Gastrocnemius medialis (tissue), 4 donors: Measurements from ENCODE around the gene FGFRL1. TPM values are rescaled to one million over a fixed set of nuclear protein-coding genes. Genes with fewer than 3 reads are reported as not detected.

Experiments
- ATAC-seq, 2 donors: fragments of 150-250 bp; one replicate each; pipeline ENCODE4 v1.9.1; 2016
- DNase-seq, 2 donors: peaks; one replicate each; pipeline ENCODE4 v3.0.0-alpha.2; 2019
- H3K27ac ChIP-seq, 4 donors: fragments of 200-600 bp; sonication (generic); 1 replicate in 1 of 4; 2 replicates in 3 of 4; pipeline ENCODE4 v1.5.1; 2016 to 2018; ENCODE audit warnings: mild to moderate bottlenecking in 2 of 4, moderate library complexity in 1 of 4
- H3K27me3 ChIP-seq, 3 donors: fragments of 200-600 bp; sonication (generic) in 2 of 3; 1 replicate in 1 of 3; 2 replicates in 2 of 3; pipeline versions ENCODE4 v1.5.1 to v1.6.0; 2016 to 2019; ENCODE audit warnings: mild to moderate bottlenecking in 1 of 3, moderate library complexity in 1 of 3
- H3K36me3 ChIP-seq, 2 donors: fragments of 200-600 bp; sonication (generic) in 1 of 2; one replicate each; pipeline ENCODE4 v1.5.1; 2017 to 2018
- H3K4me1 ChIP-seq, 2 donors: fragments of 200-600 bp; sonication (generic) in 1 of 2; one replicate each; pipeline ENCODE4 v1.5.1; 2016 to 2017; ENCODE audit warnings: mild to moderate bottlenecking in 2 of 2
- H3K4me3 ChIP-seq, 4 donors: fragments of 200-600 bp; sonication (generic) in 3 of 4; 1 replicate in 1 of 4; 2 replicates in 3 of 4; pipeline ENCODE4 v1.5.1; 2016 to 2019; ENCODE audit warnings: mild to moderate bottlenecking in 2 of 4
- H3K9me3 ChIP-seq, 3 donors: fragments of 200-600 bp; sonication (generic) in 2 of 3; 1 replicate in 1 of 3; 2 replicates in 2 of 3; pipeline ENCODE4 v1.5.1; 2016 to 2019
- CTCF ChIP-seq, 5 experiments: fragments of 450-650 bp in 3 of 5; fragments of 200-600 bp in 2 of 5; sonication (generic) in 2 of 5; IDR thresholded peaks in 4 of 5; conservative IDR thresholded peaks in 1 of 5; 1 replicate in 4 of 5; 2 replicates in 1 of 5; pipeline ENCODE4 v1.5.1; 2016 to 2019; ENCODE audit warnings: antibody characterized with exemption in 5 of 5, mild to moderate bottlenecking in 3 of 5, moderate library complexity in 3 of 5
- POLR2A ChIP-seq, 2 donors: fragments of 450-650 bp; IDR thresholded peaks; one replicate each; pipeline ENCODE4 v1.6.1; 2017; ENCODE audit warnings: antibody characterized with exemption in 2 of 2, mild to moderate bottlenecking in 2 of 2, moderate library complexity in 2 of 2
- in situ Hi-C, 4 donors: fragments of 200-750 bp; cut with MboI; loops; one replicate each; pipeline versions ENCODE4 v1.15.0 to v1.8.0; 2017; ENCODE audit warnings: low sequenced_read_pairs in 4 of 4
- intact Hi-C: fragments of 100-400 bp; cut with DNase I; formaldehyde crosslinking; loops from one replicate; pipeline ENCODE4 v1.15.1; 2023; ENCODE audit warnings: low total_unique reads
- total RNA-seq, 4 donors: library from RNA; depleted of rRNA; stranded (reverse); fragments of >200 nt; gene quantifications; one replicate each; pipeline versions ENCODE4 v1.1.0 to v1.2.3, GENCODE V29; 2016

Gene FGFRL1
- total RNA-seq, 4 donors from 2014 or later, result 10.4 to 32.4 (median 15.2) TPM

GRCh38 chr4:1015746-1016145 is 4.3 kb downstream of the FGFRL1 start:
- Histone ChIP-seq H3K27ac (no peak overlapping the region), H3K27me3 (no peaks in the 10 kb centered on the region), H3K4me1 (peaks cover 0 to 3% of the 10 kb centered on the region in 2 donors), H3K4me3 (no peak overlapping the region), H3K9me3 (no peaks in the 10 kb centered on the region), H3K36me3 (no peaks in the 10 kb centered on the region)
- TF ChIP-seq POLR2A (IDR thresholded peaks at IDR 0.05) (no peak), CTCF (IDR thresholded peaks at IDR 0.05 in 4 of 5, conservative IDR thresholded peaks at IDR 0.05 in 1 of 5) (no peak)
- DNase-seq, result no peak
- intact Hi-C loops, result loop anchor here (10.0 kb wide), 1 partner anchor 989 kb away; the partner anchor contains the start of gene NELFA
- no peak for ATAC-seq
- in situ Hi-C loops, result no loop called here

GRCh38 chr4:1017211-1017610 is 5.8 kb downstream of the FGFRL1 start:
- in situ Hi-C loops, result no loop called here
- no peaks in the 10 kb centered on the region for H3K4me1 ChIP-seq
- no peaks in the 10 kb centered on the region for H3K27me3 ChIP-seq
- no peak overlapping the region for H3K4me3 ChIP-seq
- no peaks in the 10 kb centered on the region for H3K9me3 ChIP-seq
- ATAC-seq, result no peak
- no peak for DNase-seq
- H3K36me3 ChIP-seq, result no peaks in the 10 kb centered on the region
- H3K27ac ChIP-seq, result no peak overlapping the region
- intact Hi-C loops, result loop anchor here (10.0 kb wide), 1 partner anchor 988 kb away; the partner anchor contains the start of gene NELFA
- TF ChIP-seq CTCF (IDR thresholded peaks at IDR 0.05 in 4 of 5, conservative IDR thresholded peaks at IDR 0.05 in 1 of 5) (no peak), POLR2A (IDR thresholded peaks at IDR 0.05) (no peak)

- in situ Hi-C loops, result no loop called here
- intact Hi-C loops, result loop anchor here (10.0 kb wide), 1 partner anchor 987 kb away; the partner anchor contains the start of gene NELFA
- DNase-seq (no peak), ATAC-seq (no peak)
- H3K4me3 ChIP-seq, result no peak overlapping the region
- H3K27me3 ChIP-seq, result no peaks in the 10 kb centered on the region
- H3K27ac ChIP-seq, result no peak overlapping the region
- H3K4me1 ChIP-seq, result no peaks in the 10 kb centered on the region
- H3K36me3 ChIP-seq, result no peaks in the 10 kb centered on the region
- no peaks in the 10 kb centered on the region for H3K9me3 ChIP-seq
- no peak for TF ChIP-seq CTCF (IDR thresholded peaks at IDR 0.05 in 4 of 5, conservative IDR thresholded peaks at IDR 0.05 in 1 of 5)
- TF ChIP-seq POLR2A (IDR thresholded peaks at IDR 0.05), result no peak
Observed at GRCh38 chr4:1017706-1018105, 6.3 kb downstream of the FGFRL1 start.

- H3K27me3 ChIP-seq, result no peaks in the 10 kb centered on the region
- no peaks in the 10 kb centered on the region for H3K36me3 ChIP-seq
- in situ Hi-C loops, result no loop called here
- DNase-seq (no peak), ATAC-seq (no peak)
- intact Hi-C loops, result loop anchor here (10.0 kb wide), 1 partner anchor 986 kb away; the partner anchor contains the start of gene NELFA
- H3K27ac ChIP-seq, result no peak overlapping the region
- H3K4me1 ChIP-seq, result no peaks in the 10 kb centered on the region
- H3K9me3 ChIP-seq, result no peaks in the 10 kb centered on the region
- TF ChIP-seq POLR2A (IDR thresholded peaks at IDR 0.05) (no peak), CTCF (IDR thresholded peaks at IDR 0.05 in 4 of 5, conservative IDR thresholded peaks at IDR 0.05 in 1 of 5) (no peak)
- H3K4me3 ChIP-seq, result no peak overlapping the region
Observed at GRCh38 chr4:1018147-1019020, 7.0 kb downstream of the FGFRL1 start.
